ENCODE results near the gene SEZ6.

DNA sequence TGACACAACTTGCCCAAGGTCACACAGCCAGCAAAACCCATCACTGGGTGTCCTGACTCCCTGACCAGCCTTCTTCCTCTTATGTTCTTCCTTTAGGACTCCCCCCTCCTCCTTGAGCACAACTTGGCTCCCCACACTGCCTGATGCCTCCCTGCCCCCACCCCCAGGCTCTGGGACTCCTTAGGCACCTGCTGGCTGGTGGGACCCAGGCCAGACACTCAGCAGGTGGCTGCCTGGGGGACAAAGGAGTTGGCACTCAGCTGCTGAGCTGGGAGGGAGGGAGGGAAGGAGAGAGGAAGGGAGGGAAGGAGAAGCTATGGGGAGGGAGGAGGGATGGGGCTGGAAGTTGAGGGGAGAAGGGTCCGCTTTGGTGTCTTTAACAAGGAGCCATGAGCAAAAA is 8.0 kb downstream of the SEZ6 start:
- TF ChIP-seq, protein P1, sequence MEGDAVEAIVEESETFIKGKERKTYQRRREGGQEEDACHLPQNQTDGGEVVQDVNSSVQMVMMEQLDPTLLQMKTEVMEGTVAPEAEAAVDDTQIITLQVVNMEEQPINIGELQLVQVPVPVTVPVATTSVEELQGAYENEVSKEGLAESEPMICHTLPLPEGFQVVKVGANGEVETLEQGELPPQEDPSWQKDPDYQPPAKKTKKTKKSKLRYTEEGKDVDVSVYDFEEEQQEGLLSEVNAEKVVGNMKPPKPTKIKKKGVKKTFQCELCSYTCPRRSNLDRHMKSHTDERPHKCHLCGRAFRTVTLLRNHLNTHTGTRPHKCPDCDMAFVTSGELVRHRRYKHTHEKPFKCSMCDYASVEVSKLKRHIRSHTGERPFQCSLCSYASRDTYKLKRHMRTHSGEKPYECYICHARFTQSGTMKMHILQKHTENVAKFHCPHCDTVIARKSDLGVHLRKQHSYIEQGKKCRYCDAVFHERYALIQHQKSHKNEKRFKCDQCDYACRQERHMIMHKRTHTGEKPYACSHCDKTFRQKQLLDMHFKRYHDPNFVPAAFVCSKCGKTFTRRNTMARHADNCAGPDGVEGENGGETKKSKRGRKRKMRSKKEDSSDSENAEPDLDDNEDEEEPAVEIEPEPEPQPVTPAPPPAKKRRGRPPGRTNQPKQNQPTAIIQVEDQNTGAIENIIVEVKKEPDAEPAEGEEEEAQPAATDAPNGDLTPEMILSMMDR (IDR thresholded peaks at IDR 0.05; ENCODE audit: low read length) = no peak
- TF ChIP-seq EZH2 (optimal IDR thresholded peaks at IDR 0.05; ENCODE audit: low read depth, low read length) = no peak

Data from MM.1S (cell line).